Stimulated activated CD4-positive, alpha-beta T cell treated with anti-CD3 and anti-CD28 coated beads, Interleukin-12 subunit alpha, Interleukin-12 subunit beta, amount 100 ng/mL, for 4 hours (primary cell): ENCODE data around the gene IGSF9B.

Source experiments
- DNase-seq: peaks from one replicate; pipeline ENCODE4 v3.0.0-alpha.2; 2020

Gene IGSF9B

GRCh38 chr11:133897331-133897650, 59.5 kb downstream of the IGSF9B start:
- DNase-seq = no peak

- DNase-seq = no peak
These were observed 60.0 kb downstream of the IGSF9B start for GRCh38 chr11:133896642-133897330.

- DNase-seq = no peak
These were observed 60.7 kb downstream of the IGSF9B start for GRCh38 chr11:133896028-133896427.

GRCh38 chr11:133895551-133895950, 61.2 kb downstream of the IGSF9B start:
- no peak for DNase-seq

GRCh38 chr11:133895061-133895479, 61.7 kb downstream of the IGSF9B start:
- DNase-seq = no peak

GRCh38 chr11:133893381-133893780, 63.4 kb downstream of the IGSF9B start:
- DNase-seq = no peak

GRCh38 chr11:133892584-133893380, 64.0 kb downstream of the IGSF9B start:
- no peak for DNase-seq

GRCh38 chr11:133892126-133892525, 64.6 kb downstream of the IGSF9B start:
- DNase-seq = no peak

- DNase-seq = no peak
These were observed 66.9 kb downstream of the IGSF9B start for GRCh38 chr11:133889893-133890292.

GRCh38 chr11:133889188-133889587, 67.6 kb downstream of the IGSF9B start:
- no peak for DNase-seq

GRCh38 chr11:133887692-133888332, 69.0 kb downstream of the IGSF9B start:
- no peak for DNase-seq

GRCh38 chr11:133886029-133886428, 70.7 kb downstream of the IGSF9B start:
- DNase-seq = no peak

- no peak for DNase-seq
These were observed 84.6 kb downstream of the IGSF9B start for GRCh38 chr11:133872160-133872559.

GRCh38 chr11:133867456-133867855, 89.3 kb downstream of the IGSF9B start:
- no peak for DNase-seq

GRCh38 chr11:133865466-133865865, 91.3 kb downstream of the IGSF9B start:
- no peak for DNase-seq

- DNase-seq = no peak
These were observed 92.0 kb downstream of the IGSF9B start for GRCh38 chr11:133864756-133865155.

- no peak for DNase-seq
These were observed 96.6 kb downstream of the IGSF9B start for GRCh38 chr11:133860151-133860550.
